Measurements from ENCODE around the gene LRRC75A. TPM values are rescaled to one million over a fixed set of nuclear protein-coding genes. Genes with fewer than 3 reads are reported as not detected.
A peak's percentile ranks its signal among the peaks of the same experiment; 100 is the strongest.

The LRRC75A gene
- total and polyA plus RNA-seq, 2 of the 13 experiments (the other 11 are each of a cell fraction or from before 2014, with no cell fraction given) = 0.03 TPM; not detected in 1

DNA sequence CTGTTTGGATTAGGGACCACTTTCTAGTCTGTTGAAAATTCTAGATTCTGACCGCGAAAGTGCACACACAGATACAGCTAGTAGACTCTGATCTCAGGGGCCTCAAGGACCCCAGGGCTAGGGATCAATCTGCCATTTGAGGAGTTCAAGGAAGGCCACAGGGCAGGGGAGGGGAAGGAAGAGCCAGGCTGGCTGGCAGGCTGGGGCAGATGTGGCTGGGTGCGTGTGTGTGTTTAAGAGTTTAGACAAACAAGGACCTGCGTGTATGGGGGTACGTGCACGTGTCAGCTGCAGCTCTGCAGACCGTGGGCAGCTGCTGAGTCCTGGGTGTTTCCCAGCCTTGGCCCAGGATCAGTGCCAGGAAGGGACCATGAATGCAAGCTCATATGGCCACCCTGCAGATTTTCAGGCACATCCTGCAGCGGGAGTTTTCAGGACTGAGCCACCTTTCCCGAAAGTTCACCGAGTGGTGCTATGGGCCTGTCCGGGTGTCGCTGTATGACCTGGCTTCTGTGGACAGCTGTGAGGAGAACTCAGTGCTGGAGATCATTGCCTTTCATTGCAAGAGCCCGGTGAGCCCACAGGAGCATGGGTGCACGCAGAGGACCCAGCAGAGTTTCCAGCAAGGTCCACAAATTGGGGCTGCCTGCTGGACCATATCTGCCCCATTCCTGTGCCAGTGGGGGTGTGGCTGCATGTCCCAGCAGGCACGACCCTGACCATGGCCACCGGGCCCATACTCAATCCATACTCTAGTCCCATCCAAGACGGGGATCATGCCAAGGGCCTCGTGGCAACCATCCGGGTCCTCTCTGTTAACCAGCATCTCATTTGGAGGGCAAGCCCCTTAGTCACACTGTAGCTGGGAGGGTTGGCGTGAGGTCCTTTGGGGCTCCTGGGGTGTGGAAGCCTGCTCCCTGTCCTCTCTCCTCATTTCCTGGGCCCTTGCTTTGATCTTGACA is 66.0 kb downstream of the LRRC75A start:
- ChIA-PET CTCF (ENCODE audit: low intra/inter-chr PET ratio, low total read pairs) (no interaction called here), POLR2A (interaction anchor here (0.9 to 7.3 kb wide), 6 partner anchors 9 to 121 kb away, joined by 3 to 159 read pairs (median 5); partner anchors contain the start of gene UBB)
- H3K9ac ChIP-seq (ENCODE audit: insufficient read depth, low read depth, low read length) = peak overlapping the region; percentile 47; the same call in 1 of the 2 replicates
- no peaks in the 10 kb centered on the region for H3K9me3 ChIP-seq (ENCODE audit: low read length)
- BruUV-seq (replicated peaks) = no TSS peak
- H3K4me1 ChIP-seq (ENCODE audit: insufficient read depth, low read length) = peaks cover 37% of the 10 kb centered on the region
- H3K27ac ChIP-seq (ENCODE audit: extremely low read length, insufficient read depth, low read length) = peak overlapping the region; percentile 76
- ATAC-seq = peak; percentile 59
- peak; percentile 59 for DNase-seq (ENCODE audit: low spot score)
- in situ Hi-C loops (cut with HindIII; ENCODE audit: extremely low pct_ligation_motif_present, low pct_unique_long_range_greater_than_20kb) (loop anchor here (5.0 kb wide), 1 partner anchor 139 kb away; no protein-coding TSS in a partner anchor), intact Hi-C loops (cut with micrococcal nuclease; ENCODE audit: unreplicated experiment) (no loop called here)
- no peaks in the 10 kb centered on the region for H3K79me2 ChIP-seq (ENCODE audit: insufficient read depth, low read length)
- H3K27me3 ChIP-seq (ENCODE audit: control insufficient read depth in 1 of 2, insufficient read depth in 2 of 2, low read length in 2 of 2) = no peaks in the 10 kb centered on the region
- no peaks in the 10 kb centered on the region; a peak in 1 of 5 replicates for H3K36me3 ChIP-seq (replicated peaks in 1 of 2; ENCODE audit: control insufficient read depth in 1 of 2, insufficient read depth in 2 of 2, low read length in 2 of 2)
- 37% methylated on average over 11 of the region's 20 CpGs for whole genome bisulfite sequencing (ENCODE audit: low lambda C conversion rate)
- H3K4me3 ChIP-seq (replicated peaks in 1 of 3; ENCODE audit: insufficient read depth in 1 of 3, low read depth in 2 of 3, low read length in 3 of 3) = peak overlapping the region in 1 of 3 experiments; percentile 21; a peak in 2 of 6 replicates
- no peak overlapping the region for H2AFZ ChIP-seq (ENCODE audit: low read length)
- peak overlapping the region; percentile 64 for H3K4me2 ChIP-seq (ENCODE audit: low read depth, low read length)
- H4K20me1 ChIP-seq (ENCODE audit: insufficient read depth, low read length) = no peaks in the 10 kb centered on the region
- FAIRE-seq = peak; percentile 83
- 0 out of 2 replicates have a peak, but pooled peaks have one; percentile 23 for TF ChIP-seq ISL2 (CRISPR knock-in tag; IDR thresholded peaks at IDR 0.05)
- TF ChIP-seq, protein P1, sequence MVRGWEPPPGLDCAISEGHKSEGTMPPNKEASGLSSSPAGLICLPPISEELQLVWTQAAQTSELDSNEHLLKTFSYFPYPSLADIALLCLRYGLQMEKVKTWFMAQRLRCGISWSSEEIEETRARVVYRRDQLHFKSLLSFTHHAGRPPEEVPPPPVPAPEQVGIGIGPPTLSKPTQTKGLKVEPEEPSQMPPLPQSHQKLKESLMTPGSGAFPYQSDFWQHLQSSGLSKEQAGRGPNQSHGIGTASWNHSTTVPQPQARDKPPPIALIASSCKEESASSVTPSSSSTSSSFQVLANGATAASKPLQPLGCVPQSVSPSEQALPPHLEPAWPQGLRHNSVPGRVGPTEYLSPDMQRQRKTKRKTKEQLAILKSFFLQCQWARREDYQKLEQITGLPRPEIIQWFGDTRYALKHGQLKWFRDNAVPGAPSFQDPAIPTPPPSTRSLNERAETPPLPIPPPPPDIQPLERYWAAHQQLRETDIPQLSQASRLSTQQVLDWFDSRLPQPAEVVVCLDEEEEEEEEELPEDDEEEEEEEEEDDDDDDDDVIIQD (CRISPR knock-in tag; IDR thresholded peaks at IDR 0.05; ENCODE audit: low read depth) = peak; percentile 25; the same call in 1 of the 2 replicates
- peak; percentile 70; the same call in 1 of the 2 replicates for TF ChIP-seq MIER3 (CRISPR knock-in tag; IDR thresholded peaks at IDR 0.05; ENCODE audit: borderline replicate concordance)
- TF ChIP-seq FOXA3 (CRISPR knock-in tag; IDR thresholded peaks at IDR 0.05) = peak; percentile 74
- TF ChIP-seq RFXANK (CRISPR knock-in tag; IDR thresholded peaks at IDR 0.05) = no peak
- 0 out of 2 replicates have a peak, but pooled peaks have one; percentile 14 for TF ChIP-seq HOXA5 (CRISPR knock-in tag; IDR thresholded peaks at IDR 0.05)
- TF ChIP-seq, protein P2, sequence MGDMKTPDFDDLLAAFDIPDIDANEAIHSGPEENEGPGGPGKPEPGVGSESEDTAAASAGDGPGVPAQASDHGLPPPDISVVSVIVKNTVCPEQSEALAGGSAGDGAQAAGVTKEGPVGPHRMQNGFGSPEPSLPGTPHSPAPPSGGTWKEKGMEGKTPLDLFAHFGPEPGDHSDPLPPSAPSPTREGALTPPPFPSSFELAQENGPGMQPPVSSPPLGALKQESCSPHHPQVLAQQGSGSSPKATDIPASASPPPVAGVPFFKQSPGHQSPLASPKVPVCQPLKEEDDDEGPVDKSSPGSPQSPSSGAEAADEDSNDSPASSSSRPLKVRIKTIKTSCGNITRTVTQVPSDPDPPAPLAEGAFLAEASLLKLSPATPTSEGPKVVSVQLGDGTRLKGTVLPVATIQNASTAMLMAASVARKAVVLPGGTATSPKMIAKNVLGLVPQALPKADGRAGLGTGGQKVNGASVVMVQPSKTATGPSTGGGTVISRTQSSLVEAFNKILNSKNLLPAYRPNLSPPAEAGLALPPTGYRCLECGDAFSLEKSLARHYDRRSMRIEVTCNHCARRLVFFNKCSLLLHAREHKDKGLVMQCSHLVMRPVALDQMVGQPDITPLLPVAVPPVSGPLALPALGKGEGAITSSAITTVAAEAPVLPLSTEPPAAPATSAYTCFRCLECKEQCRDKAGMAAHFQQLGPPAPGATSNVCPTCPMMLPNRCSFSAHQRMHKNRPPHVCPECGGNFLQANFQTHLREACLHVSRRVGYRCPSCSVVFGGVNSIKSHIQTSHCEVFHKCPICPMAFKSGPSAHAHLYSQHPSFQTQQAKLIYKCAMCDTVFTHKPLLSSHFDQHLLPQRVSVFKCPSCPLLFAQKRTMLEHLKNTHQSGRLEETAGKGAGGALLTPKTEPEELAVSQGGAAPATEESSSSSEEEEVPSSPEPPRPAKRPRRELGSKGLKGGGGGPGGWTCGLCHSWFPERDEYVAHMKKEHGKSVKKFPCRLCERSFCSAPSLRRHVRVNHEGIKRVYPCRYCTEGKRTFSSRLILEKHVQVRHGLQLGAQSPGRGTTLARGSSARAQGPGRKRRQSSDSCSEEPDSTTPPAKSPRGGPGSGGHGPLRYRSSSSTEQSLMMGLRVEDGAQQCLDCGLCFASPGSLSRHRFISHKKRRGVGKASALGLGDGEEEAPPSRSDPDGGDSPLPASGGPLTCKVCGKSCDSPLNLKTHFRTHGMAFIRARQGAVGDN (CRISPR knock-in tag; IDR thresholded peaks at IDR 0.05) = peak; percentile 96
- no peak for TF ChIP-seq MAFG (CRISPR knock-in tag; IDR thresholded peaks at IDR 0.05)
- TF ChIP-seq ARID2 (CRISPR knock-in tag; IDR thresholded peaks at IDR 0.05; ENCODE audit: borderline replicate concordance) = no peak
- no peak for TF ChIP-seq SATB2 (CRISPR knock-in tag; IDR thresholded peaks at IDR 0.05)
- TF ChIP-seq SALL1 (CRISPR knock-in tag; IDR thresholded peaks at IDR 0.05) = peak; percentile 93
- TF ChIP-seq ARHGAP35 (CRISPR knock-in tag; IDR thresholded peaks at IDR 0.05; ENCODE audit: borderline replicate concordance) = 0 out of 2 replicates have a peak, but pooled peaks have one; percentile 18
- TF ChIP-seq ZNF775 (CRISPR knock-in tag; IDR thresholded peaks at IDR 0.05; ENCODE audit: borderline replicate concordance) = no peak
- peak; percentile 15; the same call in 1 of the 2 replicates for TF ChIP-seq RCOR2 (CRISPR knock-in tag; IDR thresholded peaks at IDR 0.05)
- no peak for TF ChIP-seq ZNF460 (CRISPR knock-in tag; IDR thresholded peaks at IDR 0.05; ENCODE audit: borderline replicate concordance)
- TF ChIP-seq, protein P3, sequence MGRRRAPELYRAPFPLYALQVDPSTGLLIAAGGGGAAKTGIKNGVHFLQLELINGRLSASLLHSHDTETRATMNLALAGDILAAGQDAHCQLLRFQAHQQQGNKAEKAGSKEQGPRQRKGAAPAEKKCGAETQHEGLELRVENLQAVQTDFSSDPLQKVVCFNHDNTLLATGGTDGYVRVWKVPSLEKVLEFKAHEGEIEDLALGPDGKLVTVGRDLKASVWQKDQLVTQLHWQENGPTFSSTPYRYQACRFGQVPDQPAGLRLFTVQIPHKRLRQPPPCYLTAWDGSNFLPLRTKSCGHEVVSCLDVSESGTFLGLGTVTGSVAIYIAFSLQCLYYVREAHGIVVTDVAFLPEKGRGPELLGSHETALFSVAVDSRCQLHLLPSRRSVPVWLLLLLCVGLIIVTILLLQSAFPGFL (CRISPR knock-in tag; IDR thresholded peaks at IDR 0.05) = no peak
- TF ChIP-seq BRD4 (CRISPR knock-in tag; IDR thresholded peaks at IDR 0.05) = 0 out of 2 replicates have a peak, but pooled peaks have one; percentile 56
